ENCODE results near the gene ST6GALNAC3.

- TF ChIP-seq CTCF (IDR thresholded peaks at IDR 0.05) (no peak), REST (IDR thresholded peaks at IDR 0.05; ENCODE audit: insufficient read depth in 1 of 2, low read depth in 2 of 2, low read length in 1 of 2) (no peak), POLR2AphosphoS5 (IDR thresholded peaks at IDR 0.05; ENCODE audit: low read depth, low read length) (no peak), SIN3A (IDR thresholded peaks at IDR 0.05; ENCODE audit: borderline replicate concordance, insufficient read depth, low read depth, low read length) (no peak)
Observed at GRCh38 chr1:76106251-76106650, 31.7 kb downstream of the ST6GALNAC3 start.
